IPS-NIHi7 (cell line): Measurements from ENCODE around the gene INSIG2.

ENCODE experiments used
- DNase-seq: peaks from one replicate; pipeline ENCODE4 v3.0.0; 2012; ENCODE audit warnings: mixed read lengths; ENCODE audit errors: extremely low spot score

INSIG2 gene

GRCh38 chr2:118128826-118129225 lies 40.6 kb downstream of the INSIG2 start:
- no peak for DNase-seq

GRCh38 chr2:118130385-118130784 lies 42.1 kb downstream of the INSIG2 start:
- DNase-seq, result no peak

- DNase-seq, result no peak
Observed at GRCh38 chr2:118131771-118132170, 43.5 kb downstream of the INSIG2 start.

GRCh38 chr2:118133916-118134315 lies 45.6 kb downstream of the INSIG2 start:
- no peak for DNase-seq

- DNase-seq, result no peak
Observed at GRCh38 chr2:118134650-118135049, 46.4 kb downstream of the INSIG2 start.

GRCh38 chr2:118145207-118145606 lies 56.9 kb downstream of the INSIG2 start:
- no peak for DNase-seq

- no peak for DNase-seq
Observed at GRCh38 chr2:118145806-118146205, 57.5 kb downstream of the INSIG2 start.

GRCh38 chr2:118146315-118147283 lies 58.3 kb downstream of the INSIG2 start:
- no peak for DNase-seq

GRCh38 chr2:118148133-118148532 lies 59.9 kb downstream of the INSIG2 start:
- DNase-seq, result no peak

- no peak for DNase-seq
Observed at GRCh38 chr2:118148809-118149208, 60.5 kb downstream of the INSIG2 start.

GRCh38 chr2:118150294-118150693 lies 62.0 kb downstream of the INSIG2 start:
- DNase-seq, result no peak

- no peak for DNase-seq
Observed at GRCh38 chr2:118151831-118152230, 63.6 kb downstream of the INSIG2 start.

- DNase-seq, result no peak
Observed at GRCh38 chr2:118153433-118153832, 65.2 kb downstream of the INSIG2 start.

GRCh38 chr2:118154176-118154575 lies 65.9 kb downstream of the INSIG2 start:
- DNase-seq, result no peak
